ENCODE measurements around the gene CMIP. TPM values are rescaled to one million over a fixed set of nuclear protein-coding genes. Genes with fewer than 3 reads are reported as not detected.

The CMIP gene
- polyA plus RNA-seq, 1 experiment = 4.9 TPM

- H3K27me3 ChIP-seq (ENCODE audit: control insufficient read depth, insufficient read depth, low read length) = peaks cover 2% of the 10 kb centered on the region; the same call in 1 of the 2 replicates
- POLR2A ChIA-PET = no interaction called here
- CTCF ChIA-PET = interaction anchor here (1.0 to 4.1 kb wide), 2 partner anchors 10 to 16 kb away, joined by 4 to 22 read pairs; no protein-coding TSS in a partner anchor
Measured at GRCh38 chr16:81713796-81714195, 269.2 kb downstream of the CMIP start.

GRCh38 chr16:81714583-81714982 lies 270.0 kb downstream of the CMIP start:
- DNase-seq (ENCODE audit: low read depth) = no peak
- CTCF ChIA-PET = interaction anchor here (0.8 to 4.1 kb wide), 2 partner anchors 9 to 91 kb away, joined by 3 to 22 read pairs; no protein-coding TSS in a partner anchor
- POLR2A ChIA-PET = interaction anchor here (0.7 kb wide), 1 partner anchor 179 kb away, joined by 6 read pairs; no protein-coding TSS in a partner anchor
- no peak for TF ChIP-seq CTCF (IDR thresholded peaks at IDR 0.05; ENCODE audit: insufficient read depth, low read depth, low read length)
- H3K4me3 ChIP-seq (ENCODE audit: low read depth, low read length) = no peak overlapping the region
- H3K36me3 ChIP-seq (ENCODE audit: control insufficient read depth, insufficient read depth, low read length) = no peaks in the 10 kb centered on the region
- H3K27me3 ChIP-seq (ENCODE audit: control insufficient read depth, insufficient read depth, low read length) = peaks cover 2% of the 10 kb centered on the region; the same call in 1 of the 2 replicates

More at GRCh38 chr16:81713796-81714195, 269.2 kb downstream of the CMIP start:
- no peak for DNase-seq (ENCODE audit: low read depth)
- H3K36me3 ChIP-seq (ENCODE audit: control insufficient read depth, insufficient read depth, low read length) = no peaks in the 10 kb centered on the region
- H3K4me3 ChIP-seq (ENCODE audit: low read depth, low read length) = no peak overlapping the region
- no peak for TF ChIP-seq CTCF (IDR thresholded peaks at IDR 0.05; ENCODE audit: insufficient read depth, low read depth, low read length)

GRCh38 chr16:81715358-81716196 lies 271.0 kb downstream of the CMIP start:
- DNase-seq (ENCODE audit: low read depth) = no peak
- TF ChIP-seq CTCF (IDR thresholded peaks at IDR 0.05; ENCODE audit: insufficient read depth, low read depth, low read length) = no peak
- Histone ChIP-seq H3K4me3 (ENCODE audit: low read depth, low read length) (no peak overlapping the region), H3K27me3 (ENCODE audit: control insufficient read depth, insufficient read depth, low read length) (peaks cover 2% of the 10 kb centered on the region; the same call in 1 of the 2 replicates), H3K36me3 (ENCODE audit: control insufficient read depth, insufficient read depth, low read length) (no peaks in the 10 kb centered on the region)
- CTCF ChIA-PET = no interaction called here
- POLR2A ChIA-PET = no interaction called here

- H3K36me3 ChIP-seq (ENCODE audit: control insufficient read depth, insufficient read depth, low read length) = no peaks in the 10 kb centered on the region
- no peak for TF ChIP-seq CTCF (IDR thresholded peaks at IDR 0.05; ENCODE audit: insufficient read depth, low read depth, low read length)
- ChIA-PET POLR2A (no interaction called here), CTCF (interaction anchor here (1.5 kb wide), 1 partner anchor 13 kb away, joined by 4 read pairs; no protein-coding TSS in a partner anchor)
- H3K27me3 ChIP-seq (ENCODE audit: control insufficient read depth, insufficient read depth, low read length) = peaks cover 2% of the 10 kb centered on the region; the same call in 1 of the 2 replicates
- no peak overlapping the region for H3K4me3 ChIP-seq (ENCODE audit: low read depth, low read length)
- no peak for DNase-seq (ENCODE audit: low read depth)
Measured at GRCh38 chr16:81716478-81717225, 272.0 kb downstream of the CMIP start.
